IMR-90 (cell line): ENCODE measurements around the gene CCNJL. TPM values are rescaled to one million over a fixed set of nuclear protein-coding genes. Genes with fewer than 3 reads are reported as not detected.

Source experiments
- ATAC-seq: fragments of 200-7000 bp; cut with Tn5 transposase; 2 replicates; pipeline ENCODE4 v1.9.1; 2020; ENCODE audit warnings: low read depth, mild to moderate bottlenecking, moderate library complexity
- BruUV-seq: library from RNA; stranded (reverse); fragments of 400-500 nt; replicated peaks from 2 replicates; lab custom pipeline; 2021; lab: Mats Ljungman, UMichigan
- CTCF ChIA-PET: fragments of 300-600 bp; formaldehyde crosslinking; extraction: SDS; loops from one replicate; lab custom pipeline; 2021; ENCODE audit warnings: antibody characterized with exemption; lab: Yijun Ruan, JAX
- POLR2A ChIA-PET: fragments of 300-600 bp; sonication (Branson Sonifier 250); formaldehyde crosslinking; loops from one replicate; lab custom pipeline; 2022; ENCODE audit warnings: antibody characterized with exemption; ENCODE audit not compliant: unreplicated experiment; lab: Charles Lee
- DNase-seq: peaks from one replicate; pipeline ENCODE4 v3.0.0; 2013
- H2AFZ ChIP-seq: replicated peaks from 2 replicates; pipeline ENCODE3; 2013; ENCODE audit warnings: low read length, mild to moderate bottlenecking; ENCODE audit not compliant: poor library complexity
- H2AK5ac ChIP-seq: 2 replicates; pipeline ENCODE4 v1.6.1; 2013; ENCODE audit warnings: low read depth, low read length, inconsistent platforms
- H2AK9ac ChIP-seq: replicated peaks from 2 replicates; pipeline ENCODE3; 2013; ENCODE audit warnings: mild to moderate bottlenecking, low read depth, low read length, moderate library complexity; ENCODE audit not compliant: poor library complexity
- H2BK120ac ChIP-seq: 2 replicates; pipeline ENCODE4 v1.6.1; 2013; ENCODE audit warnings: low read depth, low read length, inconsistent platforms
- H2BK15ac ChIP-seq: 3 replicates; pipeline ENCODE4 v1.6.1; 2013; ENCODE audit warnings: low read depth, low read length, inconsistent platforms
- H2BK20ac ChIP-seq: 2 replicates; pipeline ENCODE4 v1.6.1; 2013; ENCODE audit warnings: low read depth, mild to moderate bottlenecking, inconsistent platforms, low read length, moderate library complexity
- H2BK5ac ChIP-seq: 2 replicates; pipeline ENCODE4 v1.6.1; 2013; ENCODE audit warnings: mild to moderate bottlenecking, low read depth, low read length, inconsistent platforms; ENCODE audit not compliant: poor library complexity, severe bottlenecking
- H3K14ac ChIP-seq: replicated peaks from 2 replicates; pipeline ENCODE4 v1.6.1; 2013; ENCODE audit warnings: low read depth, low read length, inconsistent platforms
- H3K18ac ChIP-seq: 2 replicates; pipeline ENCODE4 v1.6.1; 2013; ENCODE audit warnings: low read depth, low read length, control low read depth
- H3K23ac ChIP-seq: 2 replicates; pipeline ENCODE4 v1.6.1; 2013; ENCODE audit warnings: low read depth, low read length, inconsistent platforms
- H3K27ac ChIP-seq: 2 replicates; pipeline ENCODE4 v1.5.1; 2013; ENCODE audit warnings: mild to moderate bottlenecking, control low read depth, low read length; ENCODE audit not compliant: insufficient read depth
- H3K27me3 ChIP-seq: 2 replicates; pipeline ENCODE4 v1.6.1; 2013; ENCODE audit warnings: low read length; ENCODE audit not compliant: control insufficient read depth, insufficient read depth
- H3K36me3 ChIP-seq: 2 replicates; pipeline ENCODE4 v1.6.1; 2013; ENCODE audit warnings: low read length, mixed read lengths; ENCODE audit not compliant: control insufficient read depth, insufficient read depth
- H3K4ac ChIP-seq: 2 replicates; pipeline ENCODE4 v1.6.1; 2013; ENCODE audit warnings: low read depth, low read length, inconsistent platforms
- H3K4me1 ChIP-seq: 2 replicates; pipeline ENCODE4 v1.6.1; 2013; ENCODE audit warnings: low read length, mixed read lengths; ENCODE audit not compliant: control insufficient read depth, insufficient read depth
- H3K4me2 ChIP-seq: 2 replicates; pipeline ENCODE4 v1.6.1; 2013; ENCODE audit warnings: low read depth, mild to moderate bottlenecking, control low read depth, low read length, moderate library complexity
- H3K4me3 ChIP-seq: 2 replicates; pipeline ENCODE4 v1.5.1; 2013; ENCODE audit warnings: low read depth, mild to moderate bottlenecking, control low read depth, low read length, moderate library complexity; ENCODE audit not compliant: insufficient read depth
- H3K56ac ChIP-seq: 2 replicates; pipeline ENCODE4 v1.6.1; 2013; ENCODE audit warnings: low read length, inconsistent platforms; ENCODE audit not compliant: insufficient read depth; ENCODE audit errors: extremely low read depth
- H3K79me1 ChIP-seq, 2 experiments: 2 replicates each; pipeline ENCODE4 v1.6.1; 2013; ENCODE audit warnings: low read length in 2 of 2, inconsistent platforms in 1 of 2, low read depth in 1 of 2
- H3K9ac ChIP-seq: 2 replicates; pipeline ENCODE4 v1.6.1; 2013; ENCODE audit warnings: low read depth, low read length, control low read depth
- H3K9me1 ChIP-seq: 2 replicates; pipeline ENCODE4 v1.6.1; 2013; ENCODE audit warnings: low read length, inconsistent platforms; ENCODE audit not compliant: insufficient read depth
- H3K9me3 ChIP-seq: 2 replicates; pipeline ENCODE4 v1.6.1; 2013; ENCODE audit warnings: low read length; ENCODE audit not compliant: control insufficient read depth, insufficient read depth
- H4K20me1 ChIP-seq: 2 replicates; pipeline ENCODE4 v1.6.1; 2013; ENCODE audit warnings: low read length, inconsistent platforms; ENCODE audit not compliant: insufficient read depth
- H4K5ac ChIP-seq: 2 replicates; pipeline ENCODE4 v1.6.1; 2013; ENCODE audit warnings: mild to moderate bottlenecking, low read depth, low read length, control low read depth
- H4K8ac ChIP-seq, 2 experiments: 2 replicates each; pipeline ENCODE4 v1.6.1; 2013; ENCODE audit warnings: low read depth in 2 of 2, low read length in 2 of 2, control low read depth in 1 of 2, inconsistent platforms in 1 of 2
- H4K91ac ChIP-seq: 2 replicates; pipeline ENCODE4 v1.6.1; 2013; ENCODE audit warnings: low read depth, low read length, inconsistent platforms; ENCODE audit not compliant: insufficient read depth
- CEBPB ChIP-seq: IDR thresholded peaks from 2 replicates; pipeline ENCODE4 v1.6.1; 2012; ENCODE audit warnings: low read depth, low read length, improper control_type of control experiment
- FOS ChIP-seq: fragments of 150-350 bp; IDR thresholded peaks from 2 replicates; pipeline ENCODE4 v1.6.1; 2016; ENCODE audit warnings: low read depth, low read length
- MAZ ChIP-seq: IDR thresholded peaks from 2 replicates; pipeline ENCODE4 v1.6.1; 2012; ENCODE audit warnings: low read depth, mild to moderate bottlenecking, low read length, improper control_type of control experiment, moderate library complexity, borderline replicate concordance
- NFE2L2 ChIP-seq: fragments of 150-350 bp; IDR thresholded peaks from 2 replicates; pipeline ENCODE4 v1.6.1; 2016; ENCODE audit warnings: low read depth, mild to moderate bottlenecking, low read length
- POLR2A ChIP-seq: IDR thresholded peaks from 2 replicates; pipeline ENCODE4 v1.6.1; 2012; ENCODE audit warnings: mild to moderate bottlenecking, low read depth, low read length
- RAD21 ChIP-seq: IDR thresholded peaks from 2 replicates; pipeline ENCODE4 v1.6.1; 2012; ENCODE audit warnings: low read length, improper control_type of control experiment
- RCOR1 ChIP-seq: IDR thresholded peaks from 2 replicates; pipeline ENCODE4 v1.6.1; 2012; ENCODE audit warnings: mild to moderate bottlenecking, low read length, improper control_type of control experiment; ENCODE audit not compliant: insufficient replicate concordance
- SMC3 ChIP-seq: fragments of 150-350 bp; IDR thresholded peaks from 2 replicates; pipeline ENCODE4 v1.6.1; 2016; ENCODE audit warnings: low read depth, mild to moderate bottlenecking, antibody characterized with exemption, low read length, moderate library complexity
- WGBS, 2 experiments: methylation state at CpG; one replicate each; pipeline versions ENCODE4 v1.1.5 to v1.1.7; 2013; ENCODE audit warnings: missing lambda C conversion rate in 2 of 2; ENCODE audit not compliant: insufficient read length in 1 of 2; ENCODE audit errors: extremely low coverage in 2 of 2; 5-methylcytosine and 5-hydroxymethylcytosine counted together
- dilution Hi-C: fragments of 300-500 bp; cut with HindIII; formaldehyde crosslinking; loops from one replicate; pipeline ENCODE4 v1.14.3; 2018; ENCODE audit warnings: low sequenced_read_pairs; ENCODE audit not compliant: unreplicated experiment
- in situ Hi-C: fragments of 300-500 bp; cut with MboI; formaldehyde crosslinking; loops from 3 replicates; pipeline ENCODE4 v1.14.3; 2019; ENCODE audit warnings: low sequenced_read_pairs, inconsistent platforms, mixed read lengths
- intact Hi-C: fragments of 100-400 bp; cut with micrococcal nuclease; formaldehyde crosslinking; loops from 2 replicates; pipeline ENCODE4 v1.10.0; 2022
- polyA plus RNA-seq, 3 experiments: library from polyadenylated mRNA; depleted of rRNA; stranded (reverse); fragments of >200 nt; gene quantifications; 2 replicates each; pipeline ENCODE4 v1.2.3, GENCODE V29; 2012; ENCODE audit warnings: low replicate concordance in 1 of 3
- total RNA-seq: library from RNA; depleted of rRNA; stranded (reverse); fragments of >200 nt; gene quantifications from 2 replicates; pipeline ENCODE4 v1.2.3, GENCODE V29; 2012
- TF ChIP-seq, protein P1 (sequence below): fragments of 150-350 bp; IDR thresholded peaks from 2 replicates; pipeline ENCODE4 v1.6.1; 2017; ENCODE audit warnings: mild to moderate bottlenecking, antibody characterized with exemption, low read length, low read depth
- TF ChIP-seq, protein P2 (sequence below): conservative IDR thresholded peaks from 2 replicates; pipeline ENCODE4 v1.5.1; 2012; ENCODE audit warnings: mild to moderate bottlenecking, low read depth, low read length, improper control_type of control experiment
- TF ChIP-seq, protein P3 (sequence below): fragments of 150-350 bp; IDR thresholded peaks from 2 replicates; pipeline ENCODE4 v1.6.1; 2016; ENCODE audit warnings: low read depth, mild to moderate bottlenecking, low read length, moderate library complexity, borderline replicate concordance

The CCNJL gene
- total and polyA plus RNA-seq, 2 of the 4 experiments (the other 2 are of a cell fraction) = 2.0 to 3.8 TPM

DNA sequence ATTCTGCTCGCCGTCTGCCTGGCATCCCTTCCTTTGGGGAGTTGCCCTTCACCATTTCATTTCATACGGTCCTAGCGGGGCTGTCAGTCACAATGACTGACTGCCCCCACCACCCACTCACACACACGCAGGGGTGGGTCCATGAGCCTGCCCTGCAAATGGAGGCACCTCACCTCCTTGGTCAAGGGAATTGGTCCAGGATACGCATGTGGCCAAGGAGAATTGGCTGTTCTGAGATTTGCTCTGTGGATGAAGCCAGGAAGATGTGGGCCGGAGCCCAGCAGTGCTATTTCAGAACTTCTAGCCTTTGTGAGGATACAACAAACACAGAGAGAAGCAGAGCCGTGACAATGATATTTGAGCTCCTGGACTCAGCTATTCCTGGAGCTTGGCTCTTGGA, 41.0 kb upstream of the CCNJL start:
- no peak overlapping the region for H2BK20ac ChIP-seq
- H2AFZ ChIP-seq = no peak overlapping the region
- no peak overlapping the region for H3K27ac ChIP-seq
- no peak overlapping the region for H4K5ac ChIP-seq
- TF ChIP-seq POLR2A (no peak), RCOR1 (no peak), MAZ (no peak), SMC3 (no peak), RAD21 (no peak), CEBPB (no peak), FOS (no peak), NFE2L2 (no peak)
- TF ChIP-seq, protein P1, sequence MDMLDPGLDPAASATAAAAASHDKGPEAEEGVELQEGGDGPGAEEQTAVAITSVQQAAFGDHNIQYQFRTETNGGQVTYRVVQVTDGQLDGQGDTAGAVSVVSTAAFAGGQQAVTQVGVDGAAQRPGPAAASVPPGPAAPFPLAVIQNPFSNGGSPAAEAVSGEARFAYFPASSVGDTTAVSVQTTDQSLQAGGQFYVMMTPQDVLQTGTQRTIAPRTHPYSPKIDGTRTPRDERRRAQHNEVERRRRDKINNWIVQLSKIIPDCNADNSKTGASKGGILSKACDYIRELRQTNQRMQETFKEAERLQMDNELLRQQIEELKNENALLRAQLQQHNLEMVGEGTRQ = no peak
- TF ChIP-seq, protein P2, sequence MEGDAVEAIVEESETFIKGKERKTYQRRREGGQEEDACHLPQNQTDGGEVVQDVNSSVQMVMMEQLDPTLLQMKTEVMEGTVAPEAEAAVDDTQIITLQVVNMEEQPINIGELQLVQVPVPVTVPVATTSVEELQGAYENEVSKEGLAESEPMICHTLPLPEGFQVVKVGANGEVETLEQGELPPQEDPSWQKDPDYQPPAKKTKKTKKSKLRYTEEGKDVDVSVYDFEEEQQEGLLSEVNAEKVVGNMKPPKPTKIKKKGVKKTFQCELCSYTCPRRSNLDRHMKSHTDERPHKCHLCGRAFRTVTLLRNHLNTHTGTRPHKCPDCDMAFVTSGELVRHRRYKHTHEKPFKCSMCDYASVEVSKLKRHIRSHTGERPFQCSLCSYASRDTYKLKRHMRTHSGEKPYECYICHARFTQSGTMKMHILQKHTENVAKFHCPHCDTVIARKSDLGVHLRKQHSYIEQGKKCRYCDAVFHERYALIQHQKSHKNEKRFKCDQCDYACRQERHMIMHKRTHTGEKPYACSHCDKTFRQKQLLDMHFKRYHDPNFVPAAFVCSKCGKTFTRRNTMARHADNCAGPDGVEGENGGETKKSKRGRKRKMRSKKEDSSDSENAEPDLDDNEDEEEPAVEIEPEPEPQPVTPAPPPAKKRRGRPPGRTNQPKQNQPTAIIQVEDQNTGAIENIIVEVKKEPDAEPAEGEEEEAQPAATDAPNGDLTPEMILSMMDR = no peak
- TF ChIP-seq, protein P3, sequence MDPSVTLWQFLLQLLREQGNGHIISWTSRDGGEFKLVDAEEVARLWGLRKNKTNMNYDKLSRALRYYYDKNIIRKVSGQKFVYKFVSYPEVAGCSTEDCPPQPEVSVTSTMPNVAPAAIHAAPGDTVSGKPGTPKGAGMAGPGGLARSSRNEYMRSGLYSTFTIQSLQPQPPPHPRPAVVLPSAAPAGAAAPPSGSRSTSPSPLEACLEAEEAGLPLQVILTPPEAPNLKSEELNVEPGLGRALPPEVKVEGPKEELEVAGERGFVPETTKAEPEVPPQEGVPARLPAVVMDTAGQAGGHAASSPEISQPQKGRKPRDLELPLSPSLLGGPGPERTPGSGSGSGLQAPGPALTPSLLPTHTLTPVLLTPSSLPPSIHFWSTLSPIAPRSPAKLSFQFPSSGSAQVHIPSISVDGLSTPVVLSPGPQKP = no peak
- ATAC-seq (no peak), DNase-seq (no peak)
- H2AK9ac ChIP-seq = no peak overlapping the region
- H3K4me2 ChIP-seq = no peak overlapping the region
- no peaks in the 10 kb centered on the region; the same call in 1 of the 2 replicates for H3K9me1 ChIP-seq
- no peak overlapping the region for H3K18ac ChIP-seq
- no peaks in the 10 kb centered on the region for H3K9me3 ChIP-seq
- H4K91ac ChIP-seq = no peak overlapping the region
- no peaks in the 10 kb centered on the region for H3K36me3 ChIP-seq
- H3K4ac ChIP-seq = no peak overlapping the region
- H3K27me3 ChIP-seq = no peaks in the 10 kb centered on the region
- ChIA-PET POLR2A (no interaction called here), CTCF (interaction anchor here (0.6 kb wide), 1 partner anchor 352 kb away, joined by 3 read pairs; no protein-coding TSS in a partner anchor)
- no peaks in the 10 kb centered on the region; the same call in 1 of the 2 replicates for H3K4me1 ChIP-seq
- intact Hi-C loops (no loop called here), in situ Hi-C loops (no loop called here), dilution Hi-C loops (loop anchor here (25.0 kb wide), 1 partner anchor 341 kb away; the partner anchor contains the start of gene TTC1)
- no peaks in the 10 kb centered on the region for H4K20me1 ChIP-seq
- no peak overlapping the region for H3K56ac ChIP-seq
- H3K4me3 ChIP-seq = no peak overlapping the region
- BruUV-seq = no TSS peak
- H3K79me1 ChIP-seq = no peaks in the 10 kb centered on the region
- H4K8ac ChIP-seq = no peak overlapping the region
- no peak overlapping the region for H3K9ac ChIP-seq
- H2BK15ac ChIP-seq = no peak overlapping the region
- no peak overlapping the region for H2BK120ac ChIP-seq
- no peak overlapping the region for H2AK5ac ChIP-seq
- H2BK5ac ChIP-seq = no peak overlapping the region
- no peak overlapping the region for H3K23ac ChIP-seq
- 96% methylated on average over 4 of the region's 8 CpGs; no CpG with 5 or more reads in 1 of the 2 experiments for WGBS, 2 experiments
- no peak overlapping the region for H3K14ac ChIP-seq
